Measurements from ENCODE around the gene TSEN2. TPM values are rescaled to one million over a fixed set of nuclear protein-coding genes. Genes with fewer than 3 reads are reported as not detected.

Gene TSEN2
- total RNA-seq, 3 donors from 2014 or later: 20.0 to 32.8 (median 26.5) TPM

GRCh38 chr3:12553921-12554391, 69.7 kb downstream of the TSEN2 start:
- DNase-seq (ENCODE audit: low spot score in 2 of 2): no peak
- Histone ChIP-seq H3K27me3 (peaks cover 0 to 17% of the 10 kb centered on the region in 2 donors), H3K27ac (no peak overlapping the region), H3K4me3 (peak overlapping the region; percentile 36 to 61 (median 48)), H3K36me3 (no peaks in the 10 kb centered on the region), H3K9me3 (no peaks in the 10 kb centered on the region), H3K4me1 (peaks cover 0 to 7% of the 10 kb centered on the region in 2 donors)
- intact Hi-C loops (cut with DNase I; ENCODE audit: low total_unique reads): no loop called here
- TF ChIP-seq, protein P1, sequence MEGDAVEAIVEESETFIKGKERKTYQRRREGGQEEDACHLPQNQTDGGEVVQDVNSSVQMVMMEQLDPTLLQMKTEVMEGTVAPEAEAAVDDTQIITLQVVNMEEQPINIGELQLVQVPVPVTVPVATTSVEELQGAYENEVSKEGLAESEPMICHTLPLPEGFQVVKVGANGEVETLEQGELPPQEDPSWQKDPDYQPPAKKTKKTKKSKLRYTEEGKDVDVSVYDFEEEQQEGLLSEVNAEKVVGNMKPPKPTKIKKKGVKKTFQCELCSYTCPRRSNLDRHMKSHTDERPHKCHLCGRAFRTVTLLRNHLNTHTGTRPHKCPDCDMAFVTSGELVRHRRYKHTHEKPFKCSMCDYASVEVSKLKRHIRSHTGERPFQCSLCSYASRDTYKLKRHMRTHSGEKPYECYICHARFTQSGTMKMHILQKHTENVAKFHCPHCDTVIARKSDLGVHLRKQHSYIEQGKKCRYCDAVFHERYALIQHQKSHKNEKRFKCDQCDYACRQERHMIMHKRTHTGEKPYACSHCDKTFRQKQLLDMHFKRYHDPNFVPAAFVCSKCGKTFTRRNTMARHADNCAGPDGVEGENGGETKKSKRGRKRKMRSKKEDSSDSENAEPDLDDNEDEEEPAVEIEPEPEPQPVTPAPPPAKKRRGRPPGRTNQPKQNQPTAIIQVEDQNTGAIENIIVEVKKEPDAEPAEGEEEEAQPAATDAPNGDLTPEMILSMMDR (IDR thresholded peaks at IDR 0.05): no peak
- TF ChIP-seq POLR2A (IDR thresholded peaks at IDR 0.05) (no peak), POLR2AphosphoS5 (IDR thresholded peaks at IDR 0.05) (no peak)

GRCh38 chr3:12556314-12556689, 72.0 kb downstream of the TSEN2 start:
- TF ChIP-seq, protein P1 (IDR thresholded peaks at IDR 0.05): no peak
- intact Hi-C loops (cut with DNase I; ENCODE audit: low total_unique reads): loop anchor here (5.0 kb wide), 1 partner anchor 281 kb away; no protein-coding TSS in a partner anchor
- no peak for DNase-seq (ENCODE audit: low spot score in 2 of 2)
- Histone ChIP-seq H3K4me3 (peak overlapping the region; percentile 77 to 84 (median 77)), H3K27me3 (peaks cover 0 to 17% of the 10 kb centered on the region in 2 donors), H3K4me1 (peaks cover 0 to 7% of the 10 kb centered on the region in 2 donors), H3K9me3 (no peaks in the 10 kb centered on the region), H3K27ac (peak overlapping the region; percentile 91 to 93), H3K36me3 (no peaks in the 10 kb centered on the region)

DNA sequence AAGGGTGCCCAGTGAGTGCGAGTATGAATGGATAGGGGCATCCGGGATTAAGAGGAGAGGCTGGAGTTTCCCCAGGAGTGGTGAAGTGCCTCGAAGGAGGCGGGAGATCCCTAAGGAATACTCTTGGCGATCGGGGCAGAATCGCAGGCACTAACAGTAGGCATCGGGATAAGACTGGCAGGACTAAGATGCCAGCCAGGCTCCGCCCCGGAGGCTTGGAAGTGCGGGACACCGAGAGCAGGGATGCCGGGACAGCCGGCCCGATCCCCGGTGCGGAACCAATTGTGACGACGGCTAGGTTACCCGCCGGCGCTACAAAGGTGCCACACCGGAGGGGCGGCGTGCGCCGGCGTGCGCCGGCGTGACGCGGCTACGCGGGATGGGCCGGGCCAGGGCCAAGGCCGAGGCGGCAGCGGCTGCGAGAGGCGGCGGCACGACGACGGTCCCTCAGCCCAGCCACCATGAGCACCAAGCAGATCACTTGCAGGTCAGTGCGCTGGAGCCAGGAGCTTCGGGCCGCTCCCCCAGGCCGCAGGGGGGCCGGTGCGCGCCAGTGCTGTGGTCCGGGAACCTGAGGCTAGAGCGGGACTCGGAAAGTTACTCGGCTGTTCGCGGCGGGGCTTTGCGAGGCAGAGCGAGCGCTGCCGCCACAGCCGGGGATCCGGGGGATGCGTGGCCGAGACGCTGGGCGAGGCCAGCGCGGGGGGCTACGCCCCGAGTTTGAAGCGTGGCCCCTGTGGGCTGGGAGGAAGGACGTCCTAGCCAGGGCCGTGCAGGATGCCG, 72.6 kb downstream of the TSEN2 start, which contains the start of gene MKRN2:
MKRN2 (plus strand) TSS at position 398 of the 783 bp plus-strand sequence; CDS start at position 462, 64 bp downstream.
- H3K4me3 ChIP-seq: peak within 1 kb of the TSS; percentile 77 to 84 (median 77)
- peak; percentile 82 to 88 for DNase-seq (ENCODE audit: low spot score in 2 of 2)
- intact Hi-C loops (cut with DNase I; ENCODE audit: low total_unique reads): loop anchor here (5.0 kb wide), 1 partner anchor 280 kb away; no protein-coding TSS in a partner anchor
- H3K27ac ChIP-seq: peak within 1 kb of the TSS; percentile 91 to 93
- H3K4me1 ChIP-seq: peaks cover 0 to 7% of the 10 kb centered on the region in 2 donors
- peak; percentile 68 for TF ChIP-seq POLR2A (IDR thresholded peaks at IDR 0.05)
- TF ChIP-seq, protein P1 (IDR thresholded peaks at IDR 0.05): no peak
- TF ChIP-seq POLR2AphosphoS5 (IDR thresholded peaks at IDR 0.05): peak; percentile 95 to 97 (median 96)
- peaks cover 0 to 16% of the 10 kb centered on the region in 2 donors for H3K27me3 ChIP-seq
- no peaks in the 10 kb centered on the region for H3K36me3 ChIP-seq
- no peaks in the 10 kb centered on the region for H3K9me3 ChIP-seq

GRCh38 chr3:12557473-12558100, 73.3 kb downstream of the TSEN2 start:
- Histone ChIP-seq H3K9me3 (no peaks in the 10 kb centered on the region), H3K36me3 (no peaks in the 10 kb centered on the region), H3K27me3 (peaks cover 0 to 10% of the 10 kb centered on the region in 2 donors), H3K4me3 (peak overlapping the region; percentile 77 to 84 (median 77)), H3K4me1 (peaks cover 0 to 7% of the 10 kb centered on the region in 2 donors), H3K27ac (peak overlapping the region; percentile 91 to 93)
- DNase-seq (ENCODE audit: low spot score in 2 of 2): no peak
- intact Hi-C loops (cut with DNase I; ENCODE audit: low total_unique reads): loop anchor here (5.0 kb wide), 1 partner anchor 280 kb away; no protein-coding TSS in a partner anchor
- TF ChIP-seq, protein P1 (IDR thresholded peaks at IDR 0.05): no peak
- TF ChIP-seq POLR2A (IDR thresholded peaks at IDR 0.05) (no peak), POLR2AphosphoS5 (IDR thresholded peaks at IDR 0.05) (no peak)

All from breast epithelium (tissue), 4 donors.